Cardiac fibroblast (primary cell): ENCODE results near the gene RTL3.

Experiments
- DNase-seq, 2 donors: peaks; one replicate each; pipeline versions ENCODE4 v3.0.0 to v3.0.0-alpha.2; 2010; ENCODE audit warnings: low read depth in 2 of 2
- H3K4me3 ChIP-seq, 2 donors: replicated peaks in 1 of 2; 1 replicate in 1 of 2; 2 replicates in 1 of 2; pipeline ENCODE4 v1.5.1; 2011; ENCODE audit warnings: low read depth in 2 of 2, low read length in 2 of 2, mild to moderate bottlenecking in 2 of 2, moderate library complexity in 1 of 2
- CTCF ChIP-seq: IDR thresholded peaks from one replicate; pipeline ENCODE4 v1.5.1; 2011; ENCODE audit warnings: low read depth, mild to moderate bottlenecking, low read length, inconsistent platforms

Gene RTL3

GRCh38 chrX:78658845-78659744 is at the start of gene RTL3:
RTL3 (minus strand) TSS chrX:78659328; CDS start chrX:78658420, 908 bp downstream.
- DNase-seq = peak; percentile 72 to 89
- no peak for TF ChIP-seq CTCF
- H3K4me3 ChIP-seq = no peak within 1 kb of the TSS

GRCh38 chrX:78708816-78709215 is 49.7 kb upstream of the RTL3 start:
- DNase-seq = no peak
- H3K4me3 ChIP-seq = no peak overlapping the region
- no peak for TF ChIP-seq CTCF

- TF ChIP-seq CTCF = peak; percentile 58
- peak; percentile 57 to 61 for DNase-seq
- H3K4me3 ChIP-seq = no peak overlapping the region
Observed at GRCh38 chrX:78708262-78708661, 49.1 kb upstream of the RTL3 start.

GRCh38 chrX:78706071-78706470 is 46.9 kb upstream of the RTL3 start:
- H3K4me3 ChIP-seq = no peak overlapping the region
- TF ChIP-seq CTCF = no peak
- no peak for DNase-seq

- no peak for TF ChIP-seq CTCF
- no peak for DNase-seq
- no peak overlapping the region for H3K4me3 ChIP-seq
Observed at GRCh38 chrX:78693536-78693935, 34.4 kb upstream of the RTL3 start.

- DNase-seq = no peak
- TF ChIP-seq CTCF = no peak
- no peak overlapping the region for H3K4me3 ChIP-seq
Observed at GRCh38 chrX:78693012-78693411, 33.9 kb upstream of the RTL3 start.

- TF ChIP-seq CTCF = no peak
- no peak overlapping the region for H3K4me3 ChIP-seq
- no peak for DNase-seq
Observed at GRCh38 chrX:78687586-78687985, 28.5 kb upstream of the RTL3 start.
